ENCODE measurements around the gene SATB1. TPM values are rescaled to one million over a fixed set of nuclear protein-coding genes. Genes with fewer than 3 reads are reported as not detected.

The SATB1 gene
- total and polyA plus RNA-seq, 2 experiments from 2014 or later: 17.4 to 28.9 TPM

DNA sequence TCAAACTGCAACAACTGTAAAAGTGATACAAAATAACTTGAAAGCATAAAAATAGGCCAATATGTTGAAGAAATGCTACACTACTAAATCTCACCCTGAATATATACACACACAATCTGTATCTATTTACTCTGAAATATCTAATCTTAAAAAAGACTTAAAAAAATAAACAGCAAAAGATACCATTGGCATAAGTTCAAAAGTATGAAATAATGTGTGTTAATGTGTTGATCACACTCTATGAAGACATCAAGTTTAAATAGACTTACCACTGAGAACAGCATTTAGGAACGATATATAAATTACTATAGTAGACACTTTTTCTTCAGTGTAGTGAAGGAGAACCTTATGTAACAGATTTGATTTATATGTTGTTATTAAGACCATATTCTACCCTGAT, 14.1 kb upstream of the SATB1 start:
- H3K79me2 ChIP-seq (replicated peaks; ENCODE audit: insufficient read depth): peaks cover 33% of the 10 kb centered on the region
- H3K27me3 Mint-ChIP-seq (ENCODE audit: insufficient read depth, low read depth, poor library complexity): peaks cover 14% of the 10 kb centered on the region
- H4K20me1 ChIP-seq (replicated peaks; ENCODE audit: insufficient read depth): 0 out of 2 replicates have a peak, but pooled peaks cover 5% of the 10 kb centered on the region
- peaks cover 28% of the 10 kb centered on the region for H3K27me3 ChIP-seq (ENCODE audit: insufficient read depth)
- H3K36me3 ChIP-seq (ENCODE audit: insufficient read depth): no peaks in the 10 kb centered on the region
- no peak overlapping the region for H3K27ac Mint-ChIP-seq
- H3K4me3 ChIP-seq: no peak overlapping the region
- no peaks in the 10 kb centered on the region for H3K9me3 Mint-ChIP-seq
- no peak overlapping the region for H2AFZ ChIP-seq
- H3K4me1 ChIP-seq (ENCODE audit: insufficient read depth): peaks cover 34% of the 10 kb centered on the region
- H3K9me2 ChIP-seq (ENCODE audit: insufficient read depth): no peaks in the 10 kb centered on the region
- H3K27ac ChIP-seq (ENCODE audit: low read depth): no peak overlapping the region
- H3F3A ChIP-seq (replicated peaks; ENCODE audit: low read depth): peaks cover 2% of the 10 kb centered on the region; the same call in 1 of the 2 replicates
- H3K4me2 ChIP-seq: no peak overlapping the region
- no peak overlapping the region for H3K4me3 Mint-ChIP-seq
- ATAC-seq (no peak), DNase-seq (ENCODE audit: low spot score) (no peak)
- peaks cover 35% of the 10 kb centered on the region for H3K4me1 Mint-ChIP-seq
- no peak for TF ChIP-seq ZNF331 (CRISPR knock-in tag; IDR thresholded peaks at IDR 0.05; ENCODE audit: low read depth)
- no peak for TF ChIP-seq STAT1 (IDR thresholded peaks at IDR 0.05; ENCODE audit: unreplicated experiment)
- no peaks in the 10 kb centered on the region for H3K36me3 Mint-ChIP-seq (ENCODE audit: low read depth)

- Histone ChIP-seq H3K27me3 (ENCODE audit: insufficient read depth) (peaks cover 21% of the 10 kb centered on the region), H3K4me2 (no peak overlapping the region), H3K36me3 (ENCODE audit: insufficient read depth) (no peaks in the 10 kb centered on the region), H3K4me3 (no peak overlapping the region), H3K79me2 (replicated peaks; ENCODE audit: insufficient read depth) (peaks cover 33% of the 10 kb centered on the region), H4K20me1 (replicated peaks; ENCODE audit: insufficient read depth) (0 out of 2 replicates have a peak, but pooled peaks cover 5% of the 10 kb centered on the region), H3K9me2 (ENCODE audit: insufficient read depth) (no peaks in the 10 kb centered on the region), H3F3A (replicated peaks; ENCODE audit: low read depth) (no peaks in the 10 kb centered on the region), H3K27ac (ENCODE audit: low read depth) (no peak overlapping the region), H3K4me1 (ENCODE audit: insufficient read depth) (peaks cover 34% of the 10 kb centered on the region), H2AFZ (no peak overlapping the region)
- no peak for ATAC-seq
- H3K27me3 Mint-ChIP-seq (ENCODE audit: insufficient read depth, low read depth, poor library complexity): peaks cover 8% of the 10 kb centered on the region
- no peaks in the 10 kb centered on the region for H3K9me3 Mint-ChIP-seq
- DNase-seq (ENCODE audit: low spot score): peak; percentile 13
- H3K4me1 Mint-ChIP-seq: peaks cover 35% of the 10 kb centered on the region
- TF ChIP-seq EZH2 (IDR thresholded peaks at IDR 0.05; ENCODE audit: low read depth, unreplicated experiment) (no peak), ZNF114 (CRISPR knock-in tag; IDR thresholded peaks at IDR 0.05) (no peak), ZNF331 (CRISPR knock-in tag; IDR thresholded peaks at IDR 0.05; ENCODE audit: low read depth) (no peak), CREB1 (CRISPR knock-in tag; IDR thresholded peaks at IDR 0.05; ENCODE audit: low read depth) (no peak), EZH2phosphoT487 (IDR thresholded peaks at IDR 0.05; ENCODE audit: unreplicated experiment) (no peak), CTCF (conservative IDR thresholded peaks at IDR 0.05; ENCODE audit: low read depth in 2 of 2) (no peak), NANOG (IDR thresholded peaks at IDR 0.05; ENCODE audit: borderline replicate concordance) (no peak), JUNB (IDR thresholded peaks at IDR 0.05; ENCODE audit: unreplicated experiment) (no peak), STAT1 (IDR thresholded peaks at IDR 0.05; ENCODE audit: unreplicated experiment) (no peak), POLR2AphosphoS5 (IDR thresholded peaks at IDR 0.05; ENCODE audit: low read depth) (no peak)
- TF ChIP-seq, protein P1, sequence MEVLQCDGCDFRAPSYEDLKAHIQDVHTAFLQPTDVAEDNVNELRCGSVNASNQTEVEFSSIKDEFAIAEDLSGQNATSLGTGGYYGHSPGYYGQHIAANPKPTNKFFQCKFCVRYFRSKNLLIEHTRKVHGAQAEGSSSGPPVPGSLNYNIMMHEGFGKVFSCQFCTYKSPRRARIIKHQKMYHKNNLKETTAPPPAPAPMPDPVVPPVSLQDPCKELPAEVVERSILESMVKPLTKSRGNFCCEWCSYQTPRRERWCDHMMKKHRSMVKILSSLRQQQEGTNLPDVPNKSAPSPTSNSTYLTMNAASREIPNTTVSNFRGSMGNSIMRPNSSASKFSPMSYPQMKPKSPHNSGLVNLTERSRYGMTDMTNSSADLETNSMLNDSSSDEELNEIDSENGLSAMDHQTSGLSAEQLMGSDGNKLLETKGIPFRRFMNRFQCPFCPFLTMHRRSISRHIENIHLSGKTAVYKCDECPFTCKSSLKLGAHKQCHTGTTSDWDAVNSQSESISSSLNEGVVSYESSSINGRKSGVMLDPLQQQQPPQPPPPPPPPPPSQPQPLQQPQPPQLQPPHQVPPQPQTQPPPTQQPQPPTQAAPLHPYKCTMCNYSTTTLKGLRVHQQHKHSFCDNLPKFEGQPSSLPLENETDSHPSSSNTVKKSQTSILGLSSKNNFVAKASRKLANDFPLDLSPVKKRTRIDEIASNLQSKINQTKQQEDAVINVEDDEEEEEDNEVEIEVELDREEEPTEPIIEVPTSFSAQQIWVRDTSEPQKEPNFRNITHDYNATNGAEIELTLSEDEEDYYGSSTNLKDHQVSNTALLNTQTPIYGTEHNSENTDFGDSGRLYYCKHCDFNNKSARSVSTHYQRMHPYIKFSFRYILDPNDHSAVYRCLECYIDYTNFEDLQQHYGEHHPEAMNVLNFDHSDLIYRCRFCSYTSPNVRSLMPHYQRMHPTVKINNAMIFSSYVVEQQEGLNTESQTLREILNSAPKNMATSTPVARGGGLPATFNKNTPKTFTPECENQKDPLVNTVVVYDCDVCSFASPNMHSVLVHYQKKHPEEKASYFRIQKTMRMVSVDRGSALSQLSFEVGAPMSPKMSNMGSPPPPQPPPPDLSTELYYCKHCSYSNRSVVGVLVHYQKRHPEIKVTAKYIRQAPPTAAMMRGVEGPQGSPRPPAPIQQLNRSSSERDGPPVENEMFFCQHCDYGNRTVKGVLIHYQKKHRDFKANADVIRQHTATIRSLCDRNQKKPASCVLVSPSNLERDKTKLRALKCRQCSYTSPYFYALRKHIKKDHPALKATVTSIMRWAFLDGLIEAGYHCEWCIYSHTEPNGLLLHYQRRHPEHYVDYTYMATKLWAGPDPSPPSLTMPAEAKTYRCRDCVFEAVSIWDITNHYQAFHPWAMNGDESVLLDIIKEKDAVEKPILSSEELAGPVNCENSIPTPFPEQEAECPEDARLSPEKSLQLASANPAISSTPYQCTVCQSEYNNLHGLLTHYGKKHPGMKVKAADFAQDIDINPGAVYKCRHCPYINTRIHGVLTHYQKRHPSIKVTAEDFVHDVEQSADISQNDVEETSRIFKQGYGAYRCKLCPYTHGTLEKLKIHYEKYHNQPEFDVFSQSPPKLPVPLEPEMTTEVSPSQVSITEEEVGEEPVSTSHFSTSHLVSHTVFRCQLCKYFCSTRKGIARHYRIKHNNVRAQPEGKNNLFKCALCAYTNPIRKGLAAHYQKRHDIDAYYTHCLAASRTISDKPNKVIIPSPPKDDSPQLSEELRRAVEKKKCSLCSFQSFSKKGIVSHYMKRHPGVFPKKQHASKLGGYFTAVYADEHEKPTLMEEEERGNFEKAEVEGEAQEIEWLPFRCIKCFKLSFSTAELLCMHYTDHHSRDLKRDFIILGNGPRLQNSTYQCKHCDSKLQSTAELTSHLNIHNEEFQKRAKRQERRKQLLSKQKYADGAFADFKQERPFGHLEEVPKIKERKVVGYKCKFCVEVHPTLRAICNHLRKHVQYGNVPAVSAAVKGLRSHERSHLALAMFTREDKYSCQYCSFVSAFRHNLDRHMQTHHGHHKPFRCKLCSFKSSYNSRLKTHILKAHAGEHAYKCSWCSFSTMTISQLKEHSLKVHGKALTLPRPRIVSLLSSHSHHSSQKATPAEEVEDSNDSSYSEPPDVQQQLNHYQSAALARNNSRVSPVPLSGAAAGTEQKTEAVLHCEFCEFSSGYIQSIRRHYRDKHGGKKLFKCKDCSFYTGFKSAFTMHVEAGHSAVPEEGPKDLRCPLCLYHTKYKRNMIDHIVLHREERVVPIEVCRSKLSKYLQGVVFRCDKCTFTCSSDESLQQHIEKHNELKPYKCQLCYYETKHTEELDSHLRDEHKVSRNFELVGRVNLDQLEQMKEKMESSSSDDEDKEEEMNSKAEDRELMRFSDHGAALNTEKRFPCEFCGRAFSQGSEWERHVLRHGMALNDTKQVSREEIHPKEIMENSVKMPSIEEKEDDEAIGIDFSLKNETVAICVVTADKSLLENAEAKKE (CRISPR knock-in tag; IDR thresholded peaks at IDR 0.05): no peak
- H3K27ac Mint-ChIP-seq: no peak overlapping the region
- no peak overlapping the region for H3K4me3 Mint-ChIP-seq
- H3K36me3 Mint-ChIP-seq (ENCODE audit: low read depth): no peaks in the 10 kb centered on the region
Observed at GRCh38 chr3:18438586-18438985, 13.4 kb upstream of the SATB1 start.
